HUDEP-2 (cell line): ENCODE measurements around the gene NINL.
"Not testable (repeated sequence)": the region's sequence is repeated elsewhere in the genome, so short reads cannot be mapped to it uniquely, and the experiment has no call there.

ENCODE experiments used
- DNase-seq, 76 experiments: peaks; one replicate each; lab custom pipeline; 2025; ENCODE audit not compliant: unreplicated experiment in 76 of 76; lab: John Stamatoyannopoulos, UW

NINL gene

DNA sequence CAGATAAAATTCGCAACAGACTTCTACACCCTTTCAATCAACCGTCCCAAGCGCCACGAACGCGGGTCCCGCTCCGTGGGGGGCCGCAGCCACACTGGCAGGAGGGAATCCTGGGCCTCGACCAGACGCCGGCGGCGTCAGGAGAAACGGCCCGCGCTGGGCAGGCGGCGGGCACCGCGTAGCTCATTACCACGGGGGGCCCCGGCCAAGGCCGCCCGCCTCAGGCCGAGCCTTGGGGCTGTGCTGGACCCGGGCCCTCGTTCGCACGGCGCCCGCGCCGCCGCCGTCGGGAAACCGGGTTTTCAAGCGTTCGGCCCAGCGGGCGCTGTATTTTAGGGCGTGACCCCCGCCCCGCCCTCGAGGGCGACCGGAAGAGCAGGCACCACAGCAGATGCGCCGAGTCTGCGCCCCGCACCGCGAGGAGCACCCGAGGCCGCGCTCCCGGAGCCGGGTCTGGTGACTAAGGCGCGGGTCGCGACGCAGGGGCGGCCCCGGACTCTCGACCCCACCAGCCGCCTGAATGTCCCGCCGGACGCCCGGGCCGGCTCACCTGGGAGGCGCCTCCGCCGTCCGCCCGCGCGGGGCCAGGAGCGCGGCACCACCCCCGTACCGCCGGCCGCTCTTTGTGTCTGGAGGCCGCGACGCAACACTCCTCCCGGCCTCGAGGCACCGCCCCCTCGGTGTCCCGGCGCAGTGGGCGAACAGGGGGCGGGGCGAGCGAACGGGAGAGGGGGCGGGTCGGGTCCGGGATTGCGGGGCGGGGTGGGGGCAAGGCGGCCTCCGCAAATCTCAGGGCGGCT, at the start of gene NINL:
TSS of gene NINL (minus strand) at position 627 of the 800 bp plus-strand sequence. CDS start 58,944 bp downstream, outside the sequence.
- DNase-seq = peak in 15 of 76 experiments; percentile 1 to 24 (median 15)

DNA sequence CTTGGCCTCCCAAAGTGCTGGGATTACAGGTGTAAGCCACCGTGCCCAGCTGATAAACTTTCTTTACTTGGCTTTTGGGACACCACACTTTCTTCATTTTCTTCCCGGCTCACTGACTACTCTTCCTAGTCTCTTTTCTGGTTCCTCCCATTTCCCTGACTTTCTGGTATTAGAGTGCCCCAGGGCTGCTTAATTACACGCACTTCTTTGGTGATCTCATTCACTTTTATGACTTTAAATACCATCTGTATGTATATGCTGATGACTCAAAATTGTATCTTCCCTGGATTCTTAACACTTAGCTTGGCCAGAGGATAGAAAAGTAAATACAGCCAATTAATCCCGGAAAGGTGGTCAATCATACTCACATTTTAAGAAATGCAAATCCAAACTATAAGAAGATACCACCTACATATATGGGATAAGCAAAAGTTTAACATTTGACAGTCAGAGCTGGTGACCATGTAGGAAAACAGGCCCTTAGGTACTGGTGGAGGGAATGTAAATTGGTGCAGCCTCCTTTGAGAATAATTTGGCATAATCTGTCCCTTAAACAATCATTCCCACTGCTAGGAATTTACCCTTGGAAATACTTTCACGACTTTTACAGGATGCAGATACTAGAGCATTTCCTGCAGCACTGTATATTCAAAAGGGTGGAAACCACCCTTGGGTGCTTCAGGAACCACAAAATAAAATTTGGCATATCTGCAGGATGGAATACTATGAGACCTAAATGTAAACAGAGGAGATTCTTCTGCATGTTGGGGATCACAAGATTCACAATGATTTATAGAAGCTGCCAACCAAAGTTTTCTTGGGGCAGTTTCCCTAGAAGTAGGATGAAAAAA, 47.8 kb upstream of the NINL start:
- no peak for DNase-seq

DNA sequence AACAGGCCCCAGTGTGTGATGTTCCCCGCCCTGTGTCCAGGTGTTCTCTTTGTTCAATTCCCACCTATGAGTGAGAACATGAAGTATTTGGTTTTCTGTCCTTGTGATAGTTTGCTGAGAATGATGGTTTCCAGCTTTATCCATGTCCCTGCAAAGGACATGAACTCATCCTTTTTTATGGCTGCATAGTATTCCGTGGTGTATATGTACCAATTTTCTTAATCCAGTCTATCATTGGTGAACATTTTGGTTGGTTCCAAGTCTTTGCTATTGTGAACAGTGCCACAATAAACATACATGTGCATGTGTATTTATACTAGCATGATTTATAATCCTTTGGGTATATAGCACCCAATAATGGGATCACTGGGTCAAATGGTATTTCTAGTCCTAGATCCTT, 45.3 kb upstream of the NINL start:
- DNase-seq = not testable (repeated sequence)

DNA sequence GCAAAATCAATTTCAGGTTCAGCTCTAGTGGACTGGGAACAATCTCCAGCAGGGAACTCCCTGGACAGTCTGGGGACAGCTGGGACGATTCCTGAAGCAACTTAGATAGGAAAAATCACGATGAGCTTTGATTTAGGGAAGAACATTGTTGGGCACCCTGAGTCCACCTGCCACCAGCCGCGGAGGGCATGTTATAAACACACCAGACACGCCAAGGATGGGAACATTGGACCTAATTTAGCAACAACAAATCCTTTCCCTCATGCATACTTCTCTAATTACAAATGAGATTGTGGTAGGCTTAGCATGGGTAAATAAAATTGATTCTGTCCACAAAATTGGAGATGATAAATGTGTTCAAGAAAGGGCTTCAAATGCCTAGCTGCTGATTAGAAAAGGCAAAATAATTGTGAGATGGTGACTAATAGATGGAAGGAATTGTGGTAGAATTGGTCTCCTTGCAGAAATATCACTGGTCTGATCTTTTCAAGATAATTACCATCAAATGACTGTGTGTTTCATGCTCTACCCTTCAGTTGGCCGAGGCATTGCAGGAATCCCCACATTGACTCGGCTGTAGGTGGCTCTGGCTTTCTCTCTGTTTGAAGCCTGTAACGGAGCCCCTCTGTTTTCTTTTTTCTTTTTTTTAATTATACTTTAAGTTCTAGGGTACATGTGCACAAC, 44.6 kb upstream of the NINL start:
- DNase-seq = no peak

DNA sequence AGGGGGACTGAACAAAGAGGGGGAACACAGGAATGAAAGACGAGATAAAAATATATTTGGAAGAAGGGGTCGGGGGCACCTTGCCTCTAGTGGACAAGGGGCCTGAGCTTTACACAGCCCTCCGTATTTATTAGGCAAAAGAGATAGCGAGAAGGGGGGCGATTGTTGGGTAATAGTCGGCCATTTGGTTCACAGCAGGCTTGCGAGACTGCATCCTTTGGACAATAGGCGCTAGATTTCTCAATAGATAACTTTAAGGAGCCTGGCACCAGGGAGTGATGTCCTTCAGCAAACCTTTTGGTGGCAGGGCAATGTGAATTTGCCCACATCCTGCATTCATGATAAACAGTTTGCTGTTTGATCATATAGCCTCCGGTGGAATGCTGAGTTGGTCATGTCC, 41.4 kb upstream of the NINL start:
- no peak for DNase-seq

DNA sequence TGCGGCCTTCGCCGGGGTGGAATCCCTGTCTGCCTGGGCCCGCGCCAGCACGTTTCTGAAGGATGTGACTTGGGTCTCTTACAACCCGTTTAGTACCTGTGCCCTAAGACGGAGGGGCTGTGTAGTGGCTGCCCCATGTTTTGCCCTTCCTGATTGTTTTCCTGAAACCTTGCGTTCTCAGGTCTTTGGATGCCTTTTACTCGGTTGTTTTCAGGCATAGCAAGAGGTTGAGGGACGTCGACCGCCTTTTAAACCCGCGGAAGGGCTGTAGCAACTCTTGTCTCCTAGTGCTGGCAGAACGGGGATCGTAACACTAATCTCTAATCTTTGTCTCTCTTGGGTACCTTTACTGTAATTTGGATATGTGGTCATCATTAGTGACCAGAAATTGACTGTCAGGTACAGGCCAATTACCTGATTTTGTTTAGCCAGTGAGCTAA, 39.2 kb upstream of the NINL start:
- DNase-seq = peak in 9 of 76 experiments; percentile 18 to 84 (median 31)

DNA sequence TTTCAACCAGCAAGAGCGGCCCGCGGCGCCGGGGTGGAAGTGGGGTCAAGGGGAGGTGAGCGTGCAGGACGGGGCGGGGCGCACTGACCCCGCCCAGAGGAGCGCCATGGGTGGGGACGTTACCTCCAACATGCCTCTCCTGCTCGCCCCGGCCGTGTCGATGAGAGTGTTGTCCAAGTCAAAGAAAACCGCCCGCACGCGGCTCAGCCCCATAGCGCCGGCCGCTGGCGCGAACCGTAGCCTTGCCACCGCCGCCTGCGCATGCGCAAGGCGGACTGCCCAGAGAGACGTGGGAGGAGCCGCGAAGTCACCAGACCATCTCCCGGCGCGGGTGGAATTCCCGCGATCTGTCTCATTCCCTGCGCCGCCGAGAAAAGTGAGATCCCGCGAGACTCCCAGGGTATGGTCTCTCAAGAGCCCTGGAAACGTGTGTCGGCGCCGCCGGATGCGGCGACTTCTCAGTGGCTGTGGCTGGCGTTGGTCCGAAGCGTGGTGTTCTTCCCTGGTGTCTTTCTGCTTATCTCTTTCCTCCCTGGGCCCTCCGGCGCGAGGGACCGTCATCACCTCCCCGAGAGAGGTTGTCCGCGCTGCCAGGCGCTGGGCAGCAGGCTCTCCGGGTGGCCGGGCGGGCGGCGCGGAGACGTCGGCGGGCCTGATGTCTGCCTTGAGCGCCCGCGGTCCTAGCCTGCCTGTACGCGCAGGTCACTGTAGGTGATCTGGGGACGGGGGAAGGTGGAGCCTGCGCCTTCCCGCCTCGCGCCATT, 38.6 kb upstream of the NINL start, which contains the start of gene NANP:
TSS of gene NANP (minus strand) at position 279 of the 764 bp plus-strand sequence. CDS start at position 213, 66 bp downstream.
- DNase-seq = peak; percentile 44 to 97 (median 89)

DNA sequence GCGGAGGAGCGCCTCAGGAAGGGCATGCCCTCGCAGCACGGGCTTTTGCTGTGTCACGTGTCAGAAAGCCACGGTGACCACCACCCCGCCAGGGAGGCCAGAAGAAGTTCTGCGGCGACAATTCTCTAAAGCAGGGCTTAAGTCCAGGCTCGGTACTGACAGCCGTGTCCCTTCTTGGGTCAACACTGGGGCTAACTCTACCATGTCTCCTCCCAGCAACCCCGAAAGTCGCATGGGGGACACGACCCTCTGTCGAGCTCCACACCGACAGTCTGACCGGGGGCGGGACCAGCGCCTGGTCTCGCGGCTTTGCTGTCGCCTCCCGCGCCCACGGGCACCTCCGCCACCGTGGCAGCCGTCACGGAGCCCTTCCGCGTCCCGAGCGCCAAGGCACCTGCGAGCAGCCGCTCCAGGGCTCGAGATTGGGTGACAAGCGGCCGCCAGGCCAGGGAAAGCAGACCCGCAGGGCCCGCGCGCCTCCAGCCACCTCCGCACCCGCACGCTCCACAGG, 37.9 kb upstream of the NINL start:
- peak in 36 of 76 experiments; percentile 3 to 63 (median 23) for DNase-seq

DNA sequence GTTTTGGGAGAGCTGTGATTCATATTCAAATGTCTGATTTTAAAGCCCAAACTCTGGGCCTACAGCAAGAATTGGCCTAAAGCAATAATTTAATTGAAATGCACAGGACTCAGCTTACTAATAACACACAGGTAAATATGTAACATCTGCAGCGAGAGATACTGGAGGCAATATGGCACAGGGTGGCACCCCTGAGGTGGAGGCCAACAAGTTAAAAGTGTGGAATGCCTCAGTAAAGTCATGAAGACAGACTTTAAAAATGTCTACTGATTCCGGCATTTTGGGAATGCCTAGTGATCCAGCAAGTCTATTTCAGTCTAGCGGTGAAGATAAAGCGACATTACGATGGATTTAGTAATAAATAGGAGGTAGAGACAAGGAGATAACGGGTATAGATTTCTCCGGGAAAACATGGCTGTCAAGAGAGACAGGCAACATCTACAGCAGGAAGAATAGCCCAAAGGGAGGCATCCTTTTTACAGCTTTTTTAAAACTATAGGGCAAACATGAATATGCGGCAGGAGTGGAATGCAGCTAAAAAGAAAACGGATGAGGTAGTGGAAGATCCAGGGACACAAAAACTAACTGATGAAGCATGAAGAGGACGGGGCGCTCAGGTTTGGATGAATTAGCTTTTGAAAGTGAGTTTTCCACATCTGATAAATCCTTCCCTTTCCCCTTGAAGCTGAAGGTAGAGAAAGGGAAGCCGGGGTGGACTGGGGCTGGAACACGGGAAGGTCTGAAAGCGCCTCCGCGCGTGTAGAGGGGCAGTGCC, 37.3 kb upstream of the NINL start:
- no peak for DNase-seq

DNA sequence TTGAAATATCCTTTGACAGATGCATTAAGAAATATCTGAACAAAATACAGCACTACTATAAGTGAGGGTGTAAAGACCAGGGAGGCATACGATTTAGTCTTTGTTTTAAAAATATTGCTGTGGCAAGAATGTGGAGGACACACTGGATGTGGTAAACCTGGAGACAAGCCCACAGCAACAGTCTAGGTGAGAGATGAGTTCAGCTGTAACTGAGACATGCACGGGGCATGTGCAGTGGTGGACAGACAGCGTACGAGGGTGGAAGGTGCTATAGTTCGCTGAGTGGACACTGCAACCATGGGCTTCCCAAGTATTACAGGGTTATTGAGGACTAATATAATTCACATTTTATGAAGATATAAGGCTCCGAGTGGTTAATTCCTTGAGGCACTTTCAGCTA, 36.7 kb upstream of the NINL start:
- DNase-seq = no peak

DNA sequence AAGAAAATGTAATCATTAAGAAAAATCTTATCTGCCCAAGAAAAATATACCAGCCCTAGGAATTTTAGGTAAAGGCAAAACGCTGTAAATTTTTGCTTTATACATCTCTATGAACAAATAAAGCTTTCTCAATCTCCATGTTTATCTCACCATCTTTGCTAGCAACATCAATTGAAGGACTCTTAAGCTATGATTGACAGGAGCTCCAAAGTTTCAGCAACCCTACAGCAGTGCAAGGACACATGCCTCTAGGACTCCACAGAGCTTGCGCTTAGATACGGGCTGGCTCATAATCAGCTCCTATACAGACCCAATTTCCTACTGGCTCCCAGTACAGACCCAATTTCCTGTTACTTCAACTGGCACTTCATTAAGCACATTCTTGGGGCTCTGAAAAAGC, 34.2 kb upstream of the NINL start:
- DNase-seq = no peak

DNA sequence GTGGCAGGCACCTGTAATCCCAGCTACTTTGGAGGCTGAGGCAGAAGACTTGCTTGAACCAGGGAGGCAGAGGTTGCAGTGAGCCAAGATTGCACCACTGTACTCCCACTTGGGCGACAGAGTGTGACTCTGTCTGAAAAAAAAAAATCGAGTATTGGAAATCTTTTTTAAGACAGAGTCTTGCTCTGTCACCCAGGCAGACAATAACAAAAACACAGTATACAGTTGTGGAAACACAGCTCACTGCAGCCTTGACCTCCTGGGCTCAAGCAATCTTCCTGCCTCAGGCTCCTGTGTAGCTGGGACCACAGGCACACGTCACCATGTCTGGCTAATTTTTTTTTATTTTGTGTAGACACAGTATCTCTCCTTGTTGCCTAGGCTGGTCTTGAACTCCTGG, 23.4 kb upstream of the NINL start:
- no peak for DNase-seq

DNA sequence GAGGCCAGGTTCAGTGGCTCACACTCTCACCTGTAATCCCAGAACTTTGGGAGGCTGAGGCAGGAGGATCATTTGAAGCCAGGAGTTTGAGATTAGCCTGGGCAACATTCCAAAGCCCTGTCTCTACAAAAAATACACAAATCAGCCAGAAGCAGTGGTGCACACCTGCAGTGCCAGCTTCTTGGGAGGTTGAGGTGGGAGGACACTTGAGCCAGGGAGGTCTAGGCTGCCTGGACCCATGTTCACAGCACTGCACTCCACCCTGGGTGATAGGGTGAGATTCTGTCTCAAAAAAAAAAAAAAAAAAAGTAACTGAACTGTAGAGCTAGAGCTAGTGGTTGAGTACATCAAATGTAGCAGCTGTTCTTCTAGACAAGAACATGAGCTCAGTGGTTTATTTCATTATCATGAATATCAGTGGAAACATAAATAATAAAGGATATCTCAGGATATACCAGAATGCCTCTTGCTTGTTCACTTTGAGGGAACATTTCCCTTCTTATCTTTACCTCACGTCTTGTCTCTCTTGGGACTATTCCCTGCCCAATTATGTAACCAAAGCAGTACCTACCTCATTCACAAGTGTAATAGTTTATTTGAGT, 20.9 kb upstream of the NINL start:
- DNase-seq = peak in 4 of 76 experiments; percentile 2 to 35 (median 22)

DNA sequence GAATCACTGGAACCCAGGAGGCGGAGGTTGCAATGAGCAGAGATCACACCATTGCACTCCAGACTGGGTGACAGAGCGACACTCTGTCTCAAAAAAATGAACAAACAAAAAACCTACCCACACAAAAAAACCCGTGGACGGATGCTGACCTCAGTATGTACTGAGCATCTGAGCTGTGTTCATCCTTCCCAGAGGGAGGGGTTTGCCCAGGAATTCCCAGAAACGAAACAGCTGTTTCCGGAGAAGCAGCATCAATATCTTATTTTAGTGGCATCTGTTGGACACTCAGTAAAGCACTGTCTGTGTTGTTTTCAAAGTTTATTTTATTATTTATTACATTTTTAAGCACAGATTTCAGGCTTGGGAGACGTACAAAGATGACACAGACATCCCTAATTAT, 19.8 kb upstream of the NINL start:
- DNase-seq = no peak

DNA sequence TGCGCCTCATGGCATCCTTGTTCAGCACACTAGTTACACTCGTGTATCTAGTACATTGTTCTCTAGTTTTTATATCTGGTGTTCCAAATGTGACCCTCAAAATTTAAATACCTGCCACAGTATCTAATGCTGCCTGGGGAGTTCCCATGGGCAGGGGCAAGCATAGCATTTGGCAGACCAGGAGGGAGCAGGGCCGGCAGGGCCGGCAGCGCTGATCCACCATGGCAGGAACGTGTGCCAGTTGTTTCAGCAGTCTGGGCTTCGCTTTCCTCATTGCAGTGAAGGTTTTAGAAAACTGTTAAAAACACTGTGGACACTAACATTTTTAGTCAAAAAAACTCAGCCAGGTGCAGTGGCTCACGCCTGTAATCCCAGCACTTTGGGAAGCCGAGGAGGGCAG, 19.3 kb upstream of the NINL start:
- no peak for DNase-seq

DNA sequence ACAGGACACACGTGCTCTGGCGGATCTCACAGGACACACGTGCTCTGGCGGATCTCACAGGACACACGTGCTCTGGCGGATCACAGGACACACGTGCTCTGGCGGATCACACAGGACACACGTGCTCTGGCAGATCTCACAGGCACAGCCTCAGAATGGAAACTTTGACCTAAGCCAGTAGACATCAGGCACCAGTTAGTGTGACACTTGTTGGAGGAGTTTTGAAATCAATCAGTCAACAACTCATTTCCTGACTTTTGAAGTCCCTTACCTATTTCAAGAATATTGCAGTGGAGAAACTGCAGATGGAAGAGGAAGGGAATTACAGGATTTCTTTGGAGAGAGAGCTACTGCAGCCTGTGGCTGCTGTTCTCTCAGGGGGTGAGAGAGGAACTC, 17.6 kb upstream of the NINL start:
- DNase-seq = not testable (repeated sequence)

DNA sequence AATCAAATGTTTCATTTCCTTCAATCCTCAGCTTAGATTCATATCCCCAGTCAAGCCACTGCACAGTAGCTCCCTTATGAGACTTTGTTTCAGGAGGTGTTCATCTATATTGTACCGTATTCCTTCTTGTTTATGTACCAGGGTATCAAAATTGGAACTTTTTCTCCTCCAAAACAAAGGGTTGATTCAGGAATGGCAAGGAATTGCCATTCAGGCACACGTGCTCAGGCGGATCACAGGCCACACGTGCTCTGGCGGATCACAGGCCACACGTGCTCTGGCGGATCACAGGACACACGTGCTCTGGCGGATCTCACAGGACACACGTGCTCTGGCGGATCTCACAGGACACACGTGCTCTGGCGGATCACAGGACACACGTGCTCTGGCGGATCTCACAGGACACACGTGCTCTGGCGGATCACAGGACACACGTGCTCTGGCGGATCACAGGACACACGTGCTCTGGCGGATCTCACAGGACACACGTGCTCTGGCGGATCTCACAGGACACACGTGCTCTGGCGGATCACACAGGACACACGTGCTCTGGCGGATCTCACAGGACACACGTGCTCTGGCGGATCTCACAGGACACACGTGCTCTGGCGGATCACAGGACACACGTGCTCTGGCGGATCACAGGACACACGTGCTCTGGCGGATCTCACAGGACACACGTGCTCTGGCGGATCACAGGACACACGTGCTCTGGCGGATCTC, 17.0 kb upstream of the NINL start:
- DNase-seq = not testable (repeated sequence)

DNA sequence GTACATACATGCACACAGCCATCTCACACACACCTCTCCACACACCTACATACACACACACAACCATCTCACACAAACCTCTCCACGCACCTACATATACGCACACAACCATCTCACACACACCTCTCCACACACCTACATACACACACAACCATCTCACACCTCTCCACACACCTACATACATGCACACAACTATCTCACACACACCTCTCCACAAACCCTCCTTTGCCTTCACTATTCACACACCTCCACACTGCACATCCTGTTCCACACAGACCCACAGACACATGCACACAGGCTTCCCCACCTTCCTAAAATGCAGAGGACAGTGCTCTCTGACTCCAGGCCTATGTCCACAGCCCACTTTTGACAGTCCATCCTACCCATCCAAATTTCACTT, 16.3 kb upstream of the NINL start:
- no peak for DNase-seq
